IPS DF 19.7 (cell line): ENCODE results near the gene NOP9.

Experiments
- DNase-seq: peaks from one replicate; pipeline ENCODE4 v3.0.0-alpha.2; 2013; ENCODE audit warnings: low read depth, low spot score

Gene NOP9

GRCh38 chr14:24299255-24300191 lies at the start of gene NOP9, which contains the start of gene DHRS1:
NOP9 (plus strand) TSS chr14:24299850; CDS start chr14:24299955, 105 bp downstream.
DHRS1 (minus strand) TSS chr14:24299780; CDS start chr14:24299106, 674 bp downstream.
- no peak for DNase-seq

- DNase-seq, result no peak
Measured at GRCh38 chr14:24250354-24250753, 49.3 kb upstream of the NOP9 start.

- no peak for DNase-seq
Measured at GRCh38 chr14:24251880-24252288, 47.8 kb upstream of the NOP9 start.

- DNase-seq, result no peak
Measured at GRCh38 chr14:24252289-24253124, 47.1 kb upstream of the NOP9 start.

GRCh38 chr14:24253936-24254335 lies 45.7 kb upstream of the NOP9 start:
- DNase-seq, result no peak

- DNase-seq, result no peak
Measured at GRCh38 chr14:24254630-24255392, 44.8 kb upstream of the NOP9 start.

- no peak for DNase-seq
Measured at GRCh38 chr14:24255438-24255837, 44.2 kb upstream of the NOP9 start.

GRCh38 chr14:24255931-24256711 lies 43.5 kb upstream of the NOP9 start:
- no peak for DNase-seq

- no peak for DNase-seq
Measured at GRCh38 chr14:24256960-24257359, 42.7 kb upstream of the NOP9 start.

GRCh38 chr14:24258119-24258518 lies 41.5 kb upstream of the NOP9 start:
- no peak for DNase-seq

- no peak for DNase-seq
Measured at GRCh38 chr14:24258548-24259265, 40.9 kb upstream of the NOP9 start.

- no peak for DNase-seq
Measured at GRCh38 chr14:24259282-24260025, 40.2 kb upstream of the NOP9 start.

- no peak for DNase-seq
Measured at GRCh38 chr14:24260026-24260779, 39.4 kb upstream of the NOP9 start.

GRCh38 chr14:24260780-24261157 lies 38.9 kb upstream of the NOP9 start:
- no peak for DNase-seq

GRCh38 chr14:24261256-24261968 lies 38.2 kb upstream of the NOP9 start:
- no peak for DNase-seq

GRCh38 chr14:24261969-24262327 lies 37.7 kb upstream of the NOP9 start:
- DNase-seq, result no peak

GRCh38 chr14:24262821-24263733 lies 36.6 kb upstream of the NOP9 start, which contains the start of gene TGM1:
TGM1 (minus strand) TSS chr14:24263177; CDS start chr14:24262352, 825 bp downstream.
- no peak for DNase-seq
